T1000 (cell line): ENCODE data around the gene PXMP2.
"Not testable (repeated sequence)": the region's sequence is repeated elsewhere in the genome, so short reads cannot be mapped to it uniquely, and the experiment has no call there.

Experiments used
- DNase-seq: peaks from one replicate; lab custom pipeline; 2025; ENCODE audit warnings: mixed read lengths; lab: John Stamatoyannopoulos, UW

PXMP2 gene

GRCh38 chr12:132753670-132754069 is 66.3 kb downstream of the PXMP2 start:
- not testable (repeated sequence) for DNase-seq

- no peak for DNase-seq
These were observed 67.0 kb downstream of the PXMP2 start for GRCh38 chr12:132754160-132754932.
